Mucosa of gallbladder (tissue), 1 donor: ENCODE data around the gene HOTAIR. TPM values are rescaled to one million over a fixed set of nuclear protein-coding genes. Genes with fewer than 3 reads are reported as not detected.

ENCODE experiments used
- DNase-seq: peaks from one replicate; pipeline ENCODE4 v3.0.0-alpha.2; 2020; ENCODE audit warnings: low spot score
- total RNA-seq: library from RNA; stranded (reverse); gene quantifications from one replicate; pipeline ENCODE4 v1.2.1, GENCODE V29; 2021
- donor health status: DM: no; HTN: no; CAD: no.

HOTAIR gene
- total RNA-seq, 1 donor from 2014 or later: not detected

- DNase-seq: no peak
Measured at GRCh38 chr12:53961025-53961761, 13.6 kb downstream of the HOTAIR start.

- no peak for DNase-seq
Measured at GRCh38 chr12:53960187-53961024, 14.3 kb downstream of the HOTAIR start.

GRCh38 chr12:53959314-53959713, 15.4 kb downstream of the HOTAIR start:
- DNase-seq: no peak

- no peak for DNase-seq
Measured at GRCh38 chr12:53958128-53958527, 16.6 kb downstream of the HOTAIR start.

- DNase-seq: no peak
Measured at GRCh38 chr12:53956914-53957536, 17.7 kb downstream of the HOTAIR start.

GRCh38 chr12:53956251-53956887, 18.4 kb downstream of the HOTAIR start:
- DNase-seq: no peak

GRCh38 chr12:53955776-53956250, 18.9 kb downstream of the HOTAIR start:
- DNase-seq: no peak

- no peak for DNase-seq
Measured at GRCh38 chr12:53955036-53955775, 19.5 kb downstream of the HOTAIR start.

GRCh38 chr12:53954694-53955035, 20.1 kb downstream of the HOTAIR start, which contains the start of gene HOXC12:
HOXC12 (plus strand) TSS chr12:53954903; CDS start chr12:53954930, 27 bp downstream.
- no peak for DNase-seq

- DNase-seq: no peak
Measured at GRCh38 chr12:53953831-53954693, 20.7 kb downstream of the HOTAIR start.

GRCh38 chr12:53952871-53953734, 21.7 kb downstream of the HOTAIR start:
- no peak for DNase-seq

- DNase-seq: no peak
Measured at GRCh38 chr12:53952335-53952694, 22.4 kb downstream of the HOTAIR start.

GRCh38 chr12:53951577-53952334, 23.0 kb downstream of the HOTAIR start:
- DNase-seq: no peak

GRCh38 chr12:53950789-53951576, 23.8 kb downstream of the HOTAIR start:
- no peak for DNase-seq

- DNase-seq: no peak
Measured at GRCh38 chr12:53950437-53950773, 24.3 kb downstream of the HOTAIR start.

GRCh38 chr12:53949631-53950436, 24.9 kb downstream of the HOTAIR start:
- no peak for DNase-seq
